GM21381 (cell line): ENCODE results near the gene GPR4.
A peak's percentile ranks its signal among the peaks of the same experiment; 100 is the strongest.
"Not testable (repeated sequence)": the region's sequence is repeated elsewhere in the genome, so short reads cannot be mapped to it uniquely, and the experiment has no call there.

Source experiments
- ATAC-seq: cut with Tn5 transposase; IDR thresholded peaks from one replicate; pipeline ENCODE4 v1.9.1; 2021; ENCODE audit warnings: mild to moderate bottlenecking, moderate library complexity; ENCODE audit not compliant: unreplicated experiment

GPR4 gene

DNA sequence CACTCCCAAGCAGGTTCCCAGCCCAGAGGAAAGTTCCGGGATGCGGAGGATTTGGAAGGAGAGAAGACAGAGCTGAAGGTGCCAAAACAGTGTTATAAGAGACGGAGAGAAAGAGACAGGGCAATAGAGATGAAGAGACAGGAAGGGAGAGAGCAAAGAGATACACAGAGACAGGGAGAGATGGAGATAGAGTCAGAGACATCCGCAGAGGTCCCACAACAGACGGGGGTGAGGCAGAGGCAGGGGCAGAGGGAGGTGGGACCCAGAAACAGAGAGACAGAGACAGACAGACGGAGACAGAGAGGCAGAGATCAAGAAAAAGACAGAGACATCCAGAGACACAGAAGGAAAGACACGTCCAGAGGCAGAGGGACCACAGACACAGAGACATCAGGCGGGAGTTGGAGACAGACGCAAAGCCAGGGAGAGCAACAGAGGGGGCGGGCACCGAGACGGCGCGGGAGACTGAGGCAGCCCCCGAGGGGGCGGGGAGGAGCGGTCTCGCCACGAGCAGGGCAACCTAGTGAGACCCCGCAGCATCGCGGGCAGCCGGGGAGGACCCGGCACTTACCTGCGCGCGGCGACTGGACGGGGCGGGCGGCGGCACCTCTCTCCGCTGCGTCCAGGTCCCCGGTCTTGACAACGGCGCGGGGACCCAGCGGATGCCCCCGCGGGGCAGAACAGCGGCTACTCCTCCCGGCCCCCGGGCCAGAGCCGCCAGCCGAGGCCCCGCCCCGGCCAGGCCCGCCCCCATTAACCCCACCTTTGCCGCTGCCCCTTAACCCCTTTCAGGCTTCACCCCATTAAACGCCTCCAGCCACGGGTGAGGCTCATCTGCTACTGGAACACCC is at the start of gene GPR4:
Gene GPR4 (minus strand): TSS at position 689 of the 851 bp plus-strand sequence. CDS start 10,346 bp downstream, outside the sequence.
- no peak for ATAC-seq

DNA sequence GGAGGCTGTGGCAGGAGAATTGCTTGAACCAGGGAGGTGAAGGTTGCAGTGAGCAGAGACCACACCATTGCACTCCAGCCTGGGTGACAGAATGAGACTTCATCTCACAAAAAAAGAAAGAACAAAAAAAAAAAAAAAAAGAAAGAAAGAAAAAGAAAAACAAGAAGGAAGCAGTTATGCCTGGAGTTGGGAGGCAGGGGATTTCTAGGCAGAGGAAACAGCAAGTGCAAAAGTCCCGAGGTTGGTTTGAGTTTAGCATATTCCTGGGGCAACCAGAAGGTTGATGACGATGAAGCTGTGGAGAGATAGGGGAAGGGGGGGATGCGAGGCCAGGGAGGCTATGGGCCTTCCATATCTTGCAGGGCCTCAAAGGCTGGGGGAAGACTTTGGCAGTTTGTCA is 48.7 kb upstream of the GPR4 start:
- no peak for ATAC-seq

DNA sequence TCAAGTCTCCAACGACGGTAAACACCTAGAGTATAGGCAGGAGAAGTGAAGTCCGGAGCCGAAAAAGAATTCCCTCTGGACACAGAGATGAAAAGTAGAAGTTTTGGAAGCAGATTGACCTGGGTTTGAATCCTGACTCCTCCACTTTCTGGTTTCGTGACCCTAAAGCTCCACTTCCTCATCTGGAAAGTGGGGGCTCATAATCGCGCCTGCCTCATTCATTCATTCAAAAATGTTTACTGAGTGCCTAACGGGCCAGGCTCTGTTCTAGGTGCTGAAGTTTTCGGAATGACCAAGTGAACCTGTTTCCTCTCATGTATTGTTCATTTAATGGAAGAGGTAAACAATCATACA is 44.3 kb upstream of the GPR4 start:
- ATAC-seq = no peak

DNA sequence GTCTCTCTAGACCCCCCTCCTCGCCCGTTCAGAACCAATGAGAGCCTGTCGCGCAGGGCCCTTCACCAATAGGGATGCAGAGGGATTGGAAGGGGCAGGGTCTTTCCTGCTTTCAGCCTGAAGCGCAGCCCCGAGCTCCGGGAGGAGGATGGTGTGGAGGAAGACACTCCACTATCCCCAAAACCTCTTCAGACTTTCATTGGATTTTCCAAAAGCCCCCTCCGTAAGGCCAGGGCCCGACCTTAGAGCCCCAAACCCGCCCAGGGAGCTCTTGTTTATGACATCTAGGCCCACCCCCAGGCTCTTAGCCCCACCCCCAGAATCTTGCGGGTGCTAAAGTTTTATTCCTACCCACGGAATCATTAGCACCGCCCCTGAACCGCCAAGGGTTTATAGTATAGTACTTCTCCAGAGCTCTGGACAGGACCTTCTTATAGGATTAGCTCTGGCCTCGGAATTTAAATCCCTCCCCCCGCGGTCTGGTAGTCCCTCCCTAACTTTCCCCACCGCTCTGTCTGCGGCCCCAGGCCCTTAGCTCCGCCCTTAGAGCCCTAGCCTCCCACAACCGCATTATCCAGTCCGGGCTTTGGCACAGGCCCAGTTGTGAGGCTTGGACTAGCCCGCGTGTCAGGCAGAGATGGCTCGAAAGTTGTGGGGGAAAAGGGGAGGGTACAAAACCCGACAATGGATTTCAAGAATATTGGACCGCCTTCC is 43.8 kb upstream of the GPR4 start:
- ATAC-seq = no peak

DNA sequence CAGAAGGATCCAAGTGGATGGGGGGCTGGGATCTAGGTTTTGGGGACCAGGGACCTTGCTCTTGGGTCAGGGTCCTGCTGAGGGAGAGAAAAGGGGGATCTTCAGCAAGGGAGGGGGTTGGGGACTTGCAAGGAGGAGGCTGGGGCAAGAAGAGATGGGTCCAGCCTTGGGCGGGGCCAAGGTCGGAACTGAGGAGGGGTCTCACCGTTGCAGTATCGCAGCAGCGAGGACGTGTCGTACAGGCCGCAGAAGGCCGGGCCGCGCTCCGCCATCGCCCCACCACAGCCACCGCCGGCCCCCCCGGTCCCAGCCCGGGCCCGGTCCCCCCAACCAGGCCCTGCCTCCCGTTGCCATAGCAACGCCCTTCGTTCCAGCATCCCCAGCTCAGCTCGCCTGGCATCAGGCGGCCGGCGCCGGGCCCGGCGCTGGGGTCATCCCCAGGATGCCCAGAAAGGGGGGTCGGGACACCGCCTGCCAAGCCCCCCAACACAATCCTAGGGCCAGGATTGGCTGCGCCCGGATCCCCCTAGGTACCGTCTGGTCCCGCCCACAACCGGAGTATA is 43.1 kb upstream of the GPR4 start:
- no peak for ATAC-seq

DNA sequence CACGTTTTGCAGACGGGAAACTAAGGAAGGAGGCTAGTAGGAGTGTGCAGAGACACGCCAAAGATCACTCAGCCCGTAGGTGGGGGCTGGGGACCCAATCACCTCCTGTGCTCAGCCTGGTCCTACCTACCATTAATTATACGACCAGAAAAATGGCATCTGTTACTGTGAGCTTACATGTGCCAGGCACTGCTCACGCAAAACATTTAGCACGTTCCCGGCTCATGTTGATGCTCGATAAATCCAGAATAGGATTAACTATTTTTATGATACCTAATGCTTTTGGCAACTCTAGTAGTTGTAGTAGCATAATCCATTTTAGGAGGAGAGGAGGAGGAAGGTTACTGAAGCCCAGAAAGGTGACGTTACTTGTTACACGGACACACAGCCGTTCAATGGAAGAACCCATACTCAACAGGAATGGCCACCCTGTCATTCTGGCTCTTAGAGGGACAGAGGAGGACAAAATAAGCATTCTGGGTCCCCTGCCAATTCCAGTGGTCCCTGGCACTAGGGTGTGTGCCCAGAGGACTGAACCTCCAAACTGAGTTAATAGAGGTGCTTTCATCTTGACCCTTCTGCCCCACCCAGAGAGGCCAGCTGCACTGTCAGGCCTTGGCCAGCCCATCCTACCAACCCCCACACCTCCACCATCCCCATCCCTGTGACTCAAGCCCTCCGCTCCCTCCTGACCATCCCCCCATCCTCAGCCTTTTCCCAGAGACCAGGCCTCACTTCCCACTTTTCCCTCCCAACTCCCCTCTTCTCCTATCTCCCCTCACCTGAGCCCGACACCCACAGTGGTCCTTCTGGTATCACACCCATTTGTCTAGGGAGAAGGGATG is 42.1 kb upstream of the GPR4 start:
- ATAC-seq = no peak

DNA sequence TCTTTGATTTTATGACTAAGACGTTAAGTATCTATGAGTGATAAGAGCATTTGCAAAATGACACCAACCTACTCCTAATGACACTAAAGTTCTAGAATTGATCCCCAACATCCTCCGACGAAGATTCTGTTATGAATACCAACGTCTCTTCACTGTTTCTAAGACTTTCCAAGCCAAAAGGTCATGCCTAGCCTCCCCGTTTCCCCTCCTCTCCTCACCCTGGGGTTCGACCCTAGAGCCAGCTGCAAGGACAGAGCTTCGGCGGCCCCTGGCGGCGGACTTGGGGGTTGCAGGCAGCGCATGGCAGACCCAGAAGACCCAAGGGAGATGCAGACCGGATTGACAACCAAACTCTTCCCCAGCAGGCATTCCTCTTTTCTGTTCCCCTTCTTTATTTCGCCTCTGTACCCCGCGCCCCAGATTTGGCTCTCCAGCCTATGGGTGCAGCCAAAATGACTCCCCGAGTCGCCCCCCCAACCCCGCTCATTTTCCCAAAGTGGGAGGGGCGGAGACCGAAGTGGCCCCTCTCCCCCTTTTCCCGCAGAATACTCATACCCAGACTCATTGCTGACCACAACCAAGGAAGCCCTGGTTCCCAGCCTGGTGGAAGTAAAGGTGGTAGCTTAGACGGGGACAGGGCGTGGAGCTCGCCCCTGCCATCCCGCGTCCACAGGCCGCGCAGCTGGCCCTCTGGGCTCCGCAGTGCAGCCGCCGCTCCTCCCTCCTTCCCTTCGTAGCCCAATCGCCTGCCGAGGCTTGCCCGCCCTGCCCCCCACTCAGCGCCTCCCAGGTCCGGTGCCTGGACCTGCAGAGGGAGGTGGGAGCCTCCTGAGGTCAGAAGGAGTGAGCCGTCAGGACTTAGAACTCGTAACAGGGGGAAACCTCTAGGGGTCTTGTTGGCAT is 41.3 kb upstream of the GPR4 start:
- no peak for ATAC-seq

DNA sequence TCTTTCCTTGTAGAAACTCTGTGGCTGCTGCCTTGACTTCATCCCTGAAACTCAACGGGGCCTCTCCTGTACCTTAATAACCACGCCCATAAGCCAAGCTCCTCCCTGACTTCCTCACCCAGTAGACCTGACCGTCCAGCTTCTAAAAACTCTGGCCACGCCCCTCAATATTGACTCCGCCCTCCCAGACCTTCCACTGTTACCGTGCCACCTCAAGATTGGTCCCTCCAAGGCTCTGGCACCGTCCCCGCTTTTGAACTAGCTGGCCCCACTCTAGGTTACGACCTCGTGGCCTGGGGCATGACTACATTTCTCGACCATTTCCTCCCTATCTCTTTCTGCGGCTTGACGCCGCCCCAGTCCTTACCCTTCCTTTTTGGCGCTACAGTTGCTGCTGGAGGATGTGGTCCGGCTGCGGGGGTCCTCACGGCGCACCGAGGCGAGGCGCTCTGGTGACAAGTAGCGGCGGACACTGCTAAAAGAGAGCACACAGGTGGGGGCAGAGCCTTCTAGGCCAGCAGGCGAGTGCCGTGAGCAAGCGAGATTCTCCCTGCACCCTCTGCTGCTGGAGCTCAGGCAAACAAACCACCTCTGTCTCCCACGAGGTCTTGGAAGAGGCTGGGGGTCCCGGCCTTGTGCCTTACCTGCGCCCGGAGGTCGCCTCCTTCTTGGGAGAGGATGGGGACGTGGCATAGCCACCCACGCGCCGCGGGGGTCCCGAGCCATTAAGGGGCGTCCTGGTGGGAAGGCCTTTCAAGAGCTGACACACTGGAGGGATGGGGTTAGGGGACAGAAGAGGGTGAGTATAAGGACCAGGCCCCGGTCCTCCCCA is 39.5 kb upstream of the GPR4 start:
- peak; percentile 38 for ATAC-seq

DNA sequence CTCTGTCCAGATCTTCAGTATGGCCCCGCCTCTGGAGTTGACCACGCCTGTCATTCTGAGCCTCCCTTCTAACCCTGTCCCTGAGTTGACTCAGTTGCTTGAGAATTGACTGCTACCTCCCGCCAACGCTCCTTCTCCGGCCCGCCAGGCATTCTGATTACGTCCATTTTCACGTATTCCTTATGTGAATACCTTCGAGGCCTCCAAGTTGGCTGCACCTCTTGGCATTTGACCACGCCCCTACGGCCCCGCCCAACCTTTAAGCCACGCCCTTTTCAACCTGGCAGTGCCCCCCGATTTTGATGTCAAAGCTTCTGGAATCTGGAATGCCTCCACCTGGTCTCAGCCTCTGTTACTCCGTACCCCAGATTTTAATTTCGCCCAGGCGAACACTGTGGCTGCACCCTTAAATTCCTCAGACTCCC is 38.8 kb upstream of the GPR4 start:
- ATAC-seq = no peak

DNA sequence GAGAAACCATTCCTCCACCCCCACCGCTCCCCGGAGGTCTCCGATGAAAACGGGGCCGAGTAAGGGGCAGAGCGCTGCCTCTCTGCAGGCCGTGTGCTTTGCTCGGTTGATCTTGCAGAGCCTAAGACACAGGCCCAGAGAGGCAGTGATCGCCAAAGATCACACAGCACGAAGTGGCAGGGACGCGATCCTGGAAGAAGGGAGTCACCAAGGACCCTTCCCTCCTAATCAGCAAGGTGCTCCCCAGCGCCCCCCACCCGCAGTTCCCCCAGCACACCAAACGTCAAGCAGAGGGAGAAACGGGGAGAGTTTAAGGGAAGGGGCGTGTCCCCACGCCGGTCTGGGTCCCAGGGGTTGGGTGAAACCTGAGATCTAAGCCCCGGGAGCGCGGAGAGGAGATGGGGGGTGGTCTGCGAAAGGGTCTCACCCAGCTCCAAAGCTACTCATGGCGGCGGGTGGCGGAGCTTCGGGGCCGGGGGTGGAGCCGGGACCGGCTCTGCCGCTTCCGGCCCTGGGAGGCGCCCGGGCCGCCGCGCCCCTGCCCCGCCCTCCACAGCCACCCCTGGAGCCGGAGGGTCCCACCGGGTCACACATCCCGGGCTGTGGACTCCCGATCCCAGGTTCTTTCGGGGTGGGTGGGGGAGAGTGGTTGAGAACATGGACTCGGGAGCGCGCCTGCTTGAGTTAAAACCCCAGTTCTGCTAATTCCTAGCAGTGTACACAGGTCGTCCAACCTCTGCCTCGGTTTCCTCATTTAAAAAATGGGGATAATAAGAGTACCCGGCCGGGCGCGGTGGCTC is 37.1 kb upstream of the GPR4 start, which contains the start of gene EML2:
Gene EML2 (minus strand): TSS at position 468 of the 800 bp plus-strand sequence. CDS start 21 bp downstream, at position 447.
- no peak for ATAC-seq

DNA sequence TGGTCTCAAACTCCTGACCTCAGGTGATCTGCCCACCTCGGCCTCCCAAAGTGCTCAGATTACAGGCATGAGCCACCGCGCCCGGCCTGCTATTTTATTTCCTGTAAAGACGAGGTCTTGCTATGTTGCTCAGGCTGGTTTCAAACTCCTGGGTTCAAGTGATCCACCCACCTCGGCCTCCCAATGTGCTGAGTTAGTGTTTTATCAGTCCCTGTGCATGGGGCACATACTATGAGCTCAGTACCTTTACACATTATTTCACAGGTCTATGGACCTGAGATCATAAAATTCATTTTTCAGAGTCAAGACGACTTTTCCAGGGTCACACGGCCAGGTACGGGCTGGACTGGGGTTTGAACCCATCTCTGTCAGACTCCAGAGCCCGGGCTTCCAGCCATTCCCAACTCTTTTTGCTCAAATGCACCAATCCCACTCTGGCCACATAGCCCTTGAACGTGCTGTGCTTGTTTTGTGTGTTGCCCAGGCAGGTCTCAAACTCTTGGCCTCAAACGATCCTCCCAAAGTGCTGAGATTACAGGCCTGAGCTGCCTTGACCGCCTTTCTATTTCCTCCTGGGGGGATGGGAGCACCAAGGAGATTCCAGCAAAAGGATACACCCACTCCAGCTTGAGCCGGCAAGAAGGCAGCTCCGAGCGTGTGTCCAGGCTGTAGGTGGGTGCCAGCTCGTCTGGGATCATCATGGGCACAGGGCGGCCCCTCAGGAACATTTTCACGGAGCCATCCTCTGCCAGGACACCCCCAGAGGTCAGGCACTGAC is 36.1 kb upstream of the GPR4 start:
- ATAC-seq = no peak

DNA sequence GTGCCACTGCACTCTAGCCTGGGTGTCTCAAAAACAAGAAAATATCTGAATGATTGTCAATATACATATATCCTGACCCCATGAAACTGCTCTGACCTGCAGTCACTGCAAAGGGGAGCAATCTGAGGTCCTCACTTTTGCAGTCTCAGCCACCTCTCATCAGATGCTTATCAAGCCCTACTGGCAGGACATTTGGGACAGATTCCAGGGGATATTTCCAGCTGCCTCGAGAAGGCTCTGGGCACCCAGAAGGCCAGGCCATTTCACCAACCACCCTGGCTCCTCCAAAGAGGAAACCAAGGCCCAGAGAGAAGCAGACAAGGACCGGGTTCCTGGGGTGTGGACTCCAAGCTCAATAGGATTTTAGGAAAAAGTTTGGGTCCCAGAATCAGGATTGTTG is 34.9 kb upstream of the GPR4 start:
- ATAC-seq = no peak

DNA sequence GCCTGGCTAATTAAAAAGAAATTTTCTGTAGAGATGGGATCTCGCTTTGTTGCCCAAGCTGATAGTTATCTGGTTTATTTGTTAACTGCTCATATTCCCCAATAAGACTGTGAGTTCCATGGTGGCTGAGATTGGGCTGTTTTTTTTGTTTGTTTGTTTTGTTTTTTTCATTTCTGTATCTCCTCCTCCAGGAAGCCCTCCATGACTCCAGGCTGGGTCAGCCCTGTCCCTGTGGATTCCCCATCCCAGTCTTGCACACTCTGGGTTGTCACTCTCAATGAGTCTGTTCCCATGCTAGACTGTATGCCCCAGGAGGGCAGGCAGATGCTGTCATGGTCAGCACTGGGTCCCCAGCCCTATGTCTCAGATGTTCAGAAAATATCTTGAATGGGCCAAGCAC is 34.3 kb upstream of the GPR4 start:
- no peak for ATAC-seq

DNA sequence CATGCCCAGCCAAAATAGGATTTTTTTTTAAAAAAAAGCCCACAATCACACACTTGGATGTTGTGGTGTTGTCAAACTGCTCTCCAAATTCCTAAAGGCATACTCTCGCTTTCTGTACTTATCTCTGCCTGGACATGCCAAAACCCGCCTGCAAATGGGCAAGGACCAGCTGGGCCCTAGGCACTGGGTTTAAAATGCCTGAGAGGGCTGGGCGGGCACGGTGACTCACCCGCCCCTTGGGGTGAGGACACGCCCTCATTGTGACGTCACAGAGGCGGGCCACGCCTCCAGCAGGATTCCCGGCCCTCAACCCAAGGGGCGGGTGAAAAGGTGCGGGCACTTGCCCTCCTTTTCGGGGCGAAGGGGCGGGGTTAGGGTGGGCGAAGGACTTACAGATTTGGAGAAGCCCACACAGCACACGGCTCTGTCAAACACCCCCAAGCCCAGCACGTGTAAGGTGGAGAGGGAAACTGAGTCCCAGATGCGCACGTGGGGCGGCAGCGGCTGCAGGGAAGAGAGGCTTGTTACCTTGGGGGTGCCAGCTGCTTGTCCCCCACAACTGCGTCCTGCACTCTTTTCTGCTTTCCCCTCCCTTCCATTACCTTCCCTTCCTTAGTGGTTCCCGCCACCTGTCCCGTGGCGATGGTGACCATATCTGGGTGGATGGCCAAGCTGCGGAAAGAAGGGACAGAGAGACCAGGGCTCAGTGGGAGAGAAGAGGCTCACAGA is 30.6 kb upstream of the GPR4 start:
- no peak for ATAC-seq

DNA sequence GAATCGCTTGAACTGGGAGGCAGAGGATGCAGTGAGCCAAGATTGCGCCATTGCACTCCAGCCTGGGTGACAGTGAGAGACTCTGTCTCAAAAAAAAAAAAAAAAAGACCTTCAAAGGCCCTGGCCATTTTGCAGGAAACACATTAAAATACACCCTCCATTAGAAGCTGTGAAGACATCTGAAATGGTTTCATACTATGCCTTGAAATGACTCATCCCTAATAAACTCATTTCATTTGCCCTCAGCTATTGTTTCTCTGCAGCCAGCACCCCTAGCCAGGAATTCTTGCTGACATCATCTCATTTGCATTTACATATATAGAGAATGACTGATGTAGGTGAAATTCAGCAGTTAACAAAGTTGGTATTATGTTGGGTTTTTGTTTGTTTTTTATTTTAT is 28.5 kb upstream of the GPR4 start:
- ATAC-seq = no peak

DNA sequence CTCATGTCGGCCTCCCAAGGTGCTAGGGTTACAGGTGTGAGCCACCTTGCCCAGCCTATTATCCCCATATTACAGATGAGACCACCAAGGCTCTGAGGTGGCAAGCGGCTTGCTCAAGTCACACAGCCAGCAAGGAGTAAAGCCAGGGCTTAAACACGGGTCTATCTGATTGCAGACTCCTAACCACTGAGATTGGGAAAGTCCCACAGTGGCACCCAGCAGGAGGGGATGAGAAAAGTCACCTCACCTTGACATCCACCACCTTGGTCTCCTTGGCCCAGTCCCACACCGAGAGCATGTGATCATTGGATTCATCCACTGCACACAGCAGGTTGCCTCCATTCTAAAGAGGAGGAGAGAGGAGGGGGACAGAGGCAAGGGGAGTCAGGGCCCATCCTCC is 27.7 kb upstream of the GPR4 start:
- no peak for ATAC-seq

DNA sequence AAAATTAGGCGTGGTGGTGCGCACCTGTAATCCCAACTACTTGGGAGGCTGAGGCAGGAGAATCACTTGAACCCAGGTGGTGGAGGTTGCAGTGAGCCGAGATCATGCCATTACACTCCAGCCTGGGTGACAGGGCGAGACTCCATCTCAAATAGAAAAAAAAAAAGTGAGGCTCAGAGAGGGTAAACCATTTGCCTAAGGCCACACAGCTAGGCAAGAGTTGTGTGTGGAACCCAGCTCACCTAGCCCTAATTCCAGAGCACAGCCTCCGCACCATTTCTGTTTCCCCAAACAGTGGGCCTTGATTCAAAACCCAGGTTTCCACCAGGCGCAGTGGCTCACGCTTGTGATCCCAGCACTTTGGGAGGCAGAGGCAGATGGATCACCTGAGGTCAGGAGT is 26.2 kb upstream of the GPR4 start:
- ATAC-seq = not testable (repeated sequence)
